Kidney (tissue), 14 donors: ENCODE data around the gene CD248. TPM values are rescaled to one million over a fixed set of nuclear protein-coding genes. Genes with fewer than 3 reads are reported as not detected.

Source experiments
- DNase-seq, 5 donors: peaks; one replicate each; pipeline ENCODE4 v3.0.0-alpha.2; 2013 to 2020
- FAIRE-seq: peaks from 2 replicates; lab custom pipeline; 2012; peaks lifted over from hg19 to GRCh38; lab: Jason Lieb, UNC
- H3K27ac ChIP-seq, 2 donors: one replicate each; pipeline ENCODE4 v1.7.0; 2013; ENCODE audit warnings: low read depth in 2 of 2, low read length in 2 of 2, inconsistent platforms in 1 of 2
- H3K27me3 ChIP-seq: one replicate; pipeline ENCODE4 v1.7.1; 2013; ENCODE audit warnings: low read length, inconsistent platforms; ENCODE audit not compliant: control insufficient read depth, insufficient read depth
- H3K36me3 ChIP-seq, 3 donors: one replicate each; pipeline versions ENCODE4 v1.7.0 to v1.7.1; 2013; ENCODE audit warnings: low read length in 3 of 3, control low read depth in 1 of 3, inconsistent platforms in 1 of 3; ENCODE audit not compliant: insufficient read depth in 3 of 3, control insufficient read depth in 2 of 3
- H3K4me1 ChIP-seq, 3 donors: one replicate each; pipeline versions ENCODE4 v1.7.0 to v1.7.1; 2013; ENCODE audit warnings: low read length in 3 of 3, inconsistent platforms in 1 of 3, low read depth in 1 of 3; ENCODE audit not compliant: control insufficient read depth in 2 of 3, insufficient read depth in 2 of 3
- H3K4me3 ChIP-seq, 3 donors: one replicate each; pipeline versions ENCODE4 v1.7.0 to v1.8.1; 2013; ENCODE audit warnings: low read length in 3 of 3, control low read depth in 1 of 3, inconsistent platforms in 1 of 3
- H3K9ac ChIP-seq, 3 donors: one replicate each; pipeline versions ENCODE4 v1.7.0 to v1.7.1; 2013; ENCODE audit warnings: low read length in 3 of 3, control low read depth in 1 of 3, inconsistent platforms in 1 of 3
- H3K9me3 ChIP-seq, 3 donors: one replicate each; pipeline versions ENCODE4 v1.7.0 to v1.7.1; 2013; ENCODE audit warnings: low read length in 3 of 3, control low read depth in 1 of 3, inconsistent platforms in 1 of 3; ENCODE audit not compliant: control insufficient read depth in 2 of 3, insufficient read depth in 1 of 3
- intact Hi-C: fragments of 100-400 bp; cut with DNase I; formaldehyde crosslinking; loops from one replicate; pipeline ENCODE4 v1.11.1; 2022
- polyA plus RNA-seq: library from polyadenylated mRNA; stranded (reverse); fragments of 350-450 nt; fragmentation: Illumina TruSeq; extraction: RNeasy Lipid Tissue Mini Kit (QIAGEN cat#74804); gene quantifications from one replicate; pipeline ENCODE4 v1.2.3, GENCODE V29; 2014; ENCODE audit warnings: low read depth, low replicate concordance; ENCODE audit not compliant: insufficient read depth
- total RNA-seq: library from RNA; stranded (reverse); fragmentation: NEBNext Ultra II Directional; extraction: Animal tissue kit (Norgen Biotek cat#: 25700); gene quantifications from one replicate; pipeline ENCODE4 v1.2.1, GENCODE V29; 2021
- TF ChIP-seq, protein P1 (sequence below): IDR thresholded peaks from 3 replicates; pipeline ENCODE4 v1.5.1; 2012; ENCODE audit warnings: mild to moderate bottlenecking, moderate library complexity, borderline replicate concordance; ENCODE audit not compliant: insufficient read depth; ENCODE audit errors: extremely low read depth
- donor health status: control.
- donor health status: control.
- donor health status: control.
- donor health status: control.
- donor health status: control.
- donor health status: DM: yes; HTN: yes; CAD: no.
- donor health status: Normal renal cell carcinoma (clear cell type).

Gene CD248
- total and polyA plus RNA-seq, 2 donors from 2014 or later = 14.8 to 22.9 TPM

DNA sequence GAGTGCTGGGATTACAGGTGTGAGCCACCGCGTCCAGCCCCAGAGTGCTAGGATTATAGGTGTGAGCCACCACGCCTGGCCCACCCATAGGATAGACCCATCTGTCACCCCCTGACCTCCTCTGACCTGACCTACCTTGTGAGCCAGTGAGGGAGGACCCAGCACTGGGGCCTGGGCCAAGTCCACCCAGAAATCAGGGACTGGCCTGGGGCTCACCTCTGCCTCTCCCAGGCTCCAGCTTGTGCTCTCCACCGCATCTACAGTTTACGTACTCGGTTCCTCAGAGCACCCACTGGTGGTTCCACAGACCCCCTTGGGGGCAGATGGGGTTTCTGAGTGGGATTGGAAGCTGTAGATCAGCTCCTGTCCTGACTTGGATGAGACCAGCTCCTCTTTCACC is 48.3 kb upstream of the CD248 start:
- Histone ChIP-seq H3K36me3 (peaks cover 0 to 4% (median 0%) of the 10 kb centered on the region in 3 donors), H3K4me3 (no peak overlapping the region), H3K9me3 (no peaks in the 10 kb centered on the region), H3K4me1 (peaks cover 0 to 4% (median 0%) of the 10 kb centered on the region in 3 donors), H3K9ac (no peak overlapping the region), H3K27me3 (no peaks in the 10 kb centered on the region), H3K27ac (no peak overlapping the region)
- no peak for FAIRE-seq
- no peak for DNase-seq
- TF ChIP-seq, protein P1, sequence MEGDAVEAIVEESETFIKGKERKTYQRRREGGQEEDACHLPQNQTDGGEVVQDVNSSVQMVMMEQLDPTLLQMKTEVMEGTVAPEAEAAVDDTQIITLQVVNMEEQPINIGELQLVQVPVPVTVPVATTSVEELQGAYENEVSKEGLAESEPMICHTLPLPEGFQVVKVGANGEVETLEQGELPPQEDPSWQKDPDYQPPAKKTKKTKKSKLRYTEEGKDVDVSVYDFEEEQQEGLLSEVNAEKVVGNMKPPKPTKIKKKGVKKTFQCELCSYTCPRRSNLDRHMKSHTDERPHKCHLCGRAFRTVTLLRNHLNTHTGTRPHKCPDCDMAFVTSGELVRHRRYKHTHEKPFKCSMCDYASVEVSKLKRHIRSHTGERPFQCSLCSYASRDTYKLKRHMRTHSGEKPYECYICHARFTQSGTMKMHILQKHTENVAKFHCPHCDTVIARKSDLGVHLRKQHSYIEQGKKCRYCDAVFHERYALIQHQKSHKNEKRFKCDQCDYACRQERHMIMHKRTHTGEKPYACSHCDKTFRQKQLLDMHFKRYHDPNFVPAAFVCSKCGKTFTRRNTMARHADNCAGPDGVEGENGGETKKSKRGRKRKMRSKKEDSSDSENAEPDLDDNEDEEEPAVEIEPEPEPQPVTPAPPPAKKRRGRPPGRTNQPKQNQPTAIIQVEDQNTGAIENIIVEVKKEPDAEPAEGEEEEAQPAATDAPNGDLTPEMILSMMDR = no peak
- intact Hi-C loops = loop anchor here (5.0 kb wide), 1 partner anchor 188 kb away; no protein-coding TSS in a partner anchor

DNA sequence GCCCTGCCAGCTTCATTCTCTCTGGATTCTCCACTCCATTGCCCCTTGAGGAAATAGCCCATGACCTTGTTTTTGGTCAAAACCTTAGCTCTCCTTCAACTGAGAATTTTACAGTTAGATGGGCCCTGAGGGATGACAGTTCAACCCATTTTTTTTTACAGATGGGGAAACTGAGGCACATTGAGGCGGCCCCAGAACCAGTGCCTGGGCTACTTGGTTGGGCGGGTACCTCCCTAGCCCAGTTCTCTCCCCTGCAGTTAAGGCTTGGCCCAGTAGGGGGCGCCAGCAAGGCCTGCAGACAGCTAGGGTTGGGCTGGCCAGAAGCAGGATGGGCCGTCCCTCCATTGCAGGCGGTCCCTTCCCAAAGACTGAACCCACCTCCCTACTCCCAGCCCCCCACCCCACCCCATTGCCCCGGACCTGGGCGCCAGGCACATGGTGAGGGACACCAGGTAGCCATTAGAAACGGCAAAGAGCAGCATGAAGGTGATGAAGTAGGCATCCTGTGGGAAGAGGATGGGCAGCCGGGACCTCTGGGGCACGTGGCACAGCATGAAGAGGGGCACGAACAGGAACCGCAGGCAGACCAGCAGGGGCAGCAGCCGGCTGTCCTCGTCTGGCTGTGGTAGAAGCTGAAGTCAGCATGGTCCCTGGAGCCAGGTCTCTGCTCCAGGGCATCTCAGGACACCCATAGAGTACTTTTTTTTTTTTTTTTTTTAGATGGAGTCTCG is 47.1 kb upstream of the CD248 start:
- no peak overlapping the region for H3K9ac ChIP-seq
- TF ChIP-seq, protein P1 = peak; percentile 30
- no peak overlapping the region for H3K4me3 ChIP-seq
- H3K27ac ChIP-seq = no peak overlapping the region
- H3K9me3 ChIP-seq = no peaks in the 10 kb centered on the region
- no peak for FAIRE-seq
- peak in 2 of 5 donors; percentile 33 to 76 for DNase-seq
- no peaks in the 10 kb centered on the region for H3K27me3 ChIP-seq
- intact Hi-C loops = no loop called here
- H3K4me1 ChIP-seq = no peaks in the 10 kb centered on the region
- H3K36me3 ChIP-seq = peaks cover 0 to 4% (median 0%) of the 10 kb centered on the region in 3 donors

DNA sequence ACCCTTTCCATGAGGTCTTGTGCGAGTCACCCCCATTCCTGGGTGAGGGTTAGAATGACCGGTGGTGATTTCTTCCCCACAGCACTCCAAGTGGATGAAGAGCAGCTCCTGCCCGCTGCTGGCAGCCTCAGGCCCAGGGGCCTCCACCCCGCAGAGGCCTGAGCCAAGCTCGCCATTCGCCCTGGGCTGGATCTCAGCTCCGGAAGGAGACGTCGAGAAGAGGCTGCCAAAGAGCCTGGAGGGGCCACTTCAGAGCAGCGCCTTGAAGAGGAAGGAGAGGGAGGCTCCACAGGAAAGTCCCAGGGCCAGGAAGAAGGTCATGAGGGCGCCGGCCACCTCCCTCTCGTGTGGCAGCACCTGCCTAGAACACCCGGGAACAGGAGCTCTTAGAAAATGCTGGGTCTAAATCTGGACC is 46.4 kb upstream of the CD248 start:
- intact Hi-C loops = no loop called here
- no peak overlapping the region for H3K27ac ChIP-seq
- no peaks in the 10 kb centered on the region for H3K4me1 ChIP-seq
- no peak for FAIRE-seq
- no peak overlapping the region for H3K4me3 ChIP-seq
- DNase-seq = no peak
- H3K9ac ChIP-seq = no peak overlapping the region
- H3K9me3 ChIP-seq = no peaks in the 10 kb centered on the region
- H3K36me3 ChIP-seq = peaks cover 0 to 4% (median 0%) of the 10 kb centered on the region in 3 donors
- H3K27me3 ChIP-seq = no peaks in the 10 kb centered on the region
- TF ChIP-seq, protein P1 = no peak
